HEK293T (cell line): ENCODE measurements around the gene C11orf24.

ENCODE experiments used
- ARNT ChIP-seq: fragments of 450-650 bp; IDR thresholded peaks from 2 replicates; pipeline ENCODE4 v1.6.1; 2017; ENCODE audit warnings: mild to moderate bottlenecking
- FOXK2 ChIP-seq: fragments of 450-650 bp; IDR thresholded peaks from 2 replicates; pipeline ENCODE4 v1.6.1; 2016; ENCODE audit warnings: mild to moderate bottlenecking
- FOXM1 ChIP-seq: fragments of 450-650 bp; IDR thresholded peaks from 2 replicates; pipeline ENCODE4 v1.6.1; 2017; ENCODE audit warnings: mild to moderate bottlenecking, borderline replicate concordance
- LEF1 ChIP-seq: fragments of 450-650 bp; IDR thresholded peaks from 2 replicates; pipeline ENCODE4 v1.6.1; 2017; ENCODE audit warnings: mild to moderate bottlenecking, borderline replicate concordance
- SP1 ChIP-seq: fragments of 450-650 bp; IDR thresholded peaks from 2 replicates; pipeline ENCODE4 v1.6.1; 2017
- ZNF384 ChIP-seq: fragments of 450-650 bp; IDR thresholded peaks from 2 replicates; pipeline ENCODE4 v1.6.1; 2016

- TF ChIP-seq LEF1: no peak
- TF ChIP-seq SP1: no peak
- no peak for TF ChIP-seq FOXM1
- TF ChIP-seq ZNF384: no peak
- no peak for TF ChIP-seq FOXK2
- no peak for TF ChIP-seq ARNT
Observed at GRCh38 chr11:68282861-68283230, 11.1 kb upstream of the C11orf24 start.
